Endothelial cell of umbilical vein (primary cell): ENCODE measurements around the gene NFKBIL1.
"Not testable (repeated sequence)": the region's sequence is repeated elsewhere in the genome, so short reads cannot be mapped to it uniquely, and the experiment has no call there.

Experiments used
- CTCF ChIP-seq, 2 donors: IDR thresholded peaks; 1 replicate in 1 of 2; 2 replicates in 1 of 2; pipeline ENCODE4 v1.5.1; 2011; ENCODE audit warnings: low read length in 2 of 2, mild to moderate bottlenecking in 2 of 2, moderate library complexity in 2 of 2, control low read depth in 1 of 2, inconsistent platforms in 1 of 2, low read depth in 1 of 2; ENCODE audit not compliant: insufficient read depth in 1 of 2; ENCODE audit errors: extremely low read depth in 1 of 2
- EZH2 ChIP-seq: IDR thresholded peaks from 2 replicates; pipeline ENCODE4 v1.6.1; 2012; ENCODE audit warnings: borderline replicate concordance, low read depth, mild to moderate bottlenecking, moderate library complexity, low read length, inconsistent platforms; ENCODE audit not compliant: severe bottlenecking
- FOS ChIP-seq: IDR thresholded peaks from 2 replicates; pipeline ENCODE4 v1.6.1; 2011; ENCODE audit warnings: mild to moderate bottlenecking, low read length, moderate library complexity, borderline replicate concordance; ENCODE audit not compliant: insufficient read depth
- JUN ChIP-seq: IDR thresholded peaks from 2 replicates; pipeline ENCODE4 v1.6.1; 2011; ENCODE audit warnings: borderline replicate concordance, low read depth; ENCODE audit not compliant: insufficient read length, insufficient read depth
- MAX ChIP-seq: IDR thresholded peaks from 2 replicates; pipeline ENCODE4 v1.6.1; 2011; ENCODE audit not compliant: insufficient read depth, insufficient read length
- POLR2A ChIP-seq: IDR thresholded peaks from 2 replicates; pipeline ENCODE4 v1.6.1; 2012; ENCODE audit warnings: low read depth, mild to moderate bottlenecking, control low read depth, low read length
- POLR2AphosphoS5 ChIP-seq: IDR thresholded peaks from 2 replicates; pipeline ENCODE4 v1.6.1; 2012; ENCODE audit warnings: low read depth, mild to moderate bottlenecking, control low read depth, low read length, moderate library complexity; ENCODE audit not compliant: insufficient read depth

- TF ChIP-seq CTCF (IDR thresholded peaks at IDR 0.05; ENCODE audit: extremely low read depth in 1 of 2, insufficient read depth in 1 of 2, low read depth in 1 of 2, low read length in 2 of 2), result peak; percentile 70 to 74
- TF ChIP-seq POLR2A, MAX, EZH2, POLR2AphosphoS5, JUN, FOS: not testable (repeated sequence)
Observed at GRCh38 chr6:31551371-31551770, 4.0 kb downstream of the NFKBIL1 start.
